ENCODE results near the gene RASA4.
"Not testable (repeated sequence)": the region's sequence is repeated elsewhere in the genome, so short reads cannot be mapped to it uniquely, and the experiment has no call there.

RASA4 gene

DNA sequence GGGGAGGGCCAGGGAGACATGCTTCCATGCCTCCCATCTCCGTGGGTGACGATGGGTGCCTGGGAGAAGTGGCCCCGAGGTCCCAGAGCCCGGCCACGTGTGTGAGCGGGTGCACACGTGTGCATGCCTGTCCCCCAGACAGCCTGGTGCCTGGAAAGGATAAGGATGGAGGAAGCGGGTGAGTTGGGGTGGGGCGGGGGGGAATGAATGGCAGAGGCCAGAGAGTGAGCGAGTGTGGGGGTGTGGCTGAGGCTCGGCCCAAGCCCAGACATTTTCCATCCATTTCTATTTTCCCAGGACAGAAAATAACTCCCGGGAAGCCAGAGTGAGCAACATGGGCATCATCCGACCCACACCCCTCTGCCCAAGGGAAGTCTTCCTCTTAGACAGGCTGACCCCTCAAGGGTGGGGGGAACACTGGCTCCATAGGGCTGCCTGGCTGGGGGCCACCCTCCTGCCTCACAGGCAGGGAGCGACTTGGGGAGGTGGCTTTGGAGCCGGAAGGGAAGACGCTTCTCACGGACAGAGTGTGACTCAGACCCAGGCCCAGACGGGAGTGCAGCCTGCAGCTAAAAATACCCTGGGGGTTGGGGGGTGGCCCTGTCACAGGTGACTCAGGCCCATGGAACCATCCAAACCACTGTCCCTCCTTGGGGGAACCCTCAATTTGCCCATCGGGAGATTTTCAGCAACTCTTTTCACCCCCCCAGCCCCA, 12.0 kb downstream of the RASA4 start:
- not testable (repeated sequence) for DNase-seq

- not testable (repeated sequence) for DNase-seq
Measured at GRCh38 chr7:102602317-102602716, 14.2 kb downstream of the RASA4 start.

GRCh38 chr7:102599699-102600098, 16.9 kb downstream of the RASA4 start:
- not testable (repeated sequence) for DNase-seq

DNA sequence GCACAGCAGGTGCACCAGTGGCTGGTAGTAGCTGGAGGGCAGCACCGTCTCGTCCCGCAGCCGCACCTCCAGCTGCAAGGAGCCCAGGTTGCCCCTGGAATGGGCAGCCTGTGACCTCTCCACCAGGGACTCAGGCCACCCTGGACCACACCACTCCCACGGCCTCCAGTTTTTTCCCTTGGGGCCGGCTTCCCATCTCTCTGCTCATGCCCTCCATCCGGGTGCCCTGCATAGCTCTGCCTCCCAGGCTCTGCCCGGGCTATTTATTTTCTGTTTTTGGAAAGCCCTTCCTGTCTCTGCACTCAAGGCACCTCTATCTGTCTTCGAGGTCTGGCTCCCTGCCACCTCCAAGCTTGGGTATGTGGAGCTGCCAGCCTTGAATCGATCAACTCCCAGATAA, 20.5 kb downstream of the RASA4 start:
- not testable (repeated sequence) for DNase-seq

GRCh38 chr7:102593637-102594334, 22.8 kb downstream of the RASA4 start:
- not testable (repeated sequence) for DNase-seq

- not testable (repeated sequence) for DNase-seq
Measured at GRCh38 chr7:102592477-102593019, 24.0 kb downstream of the RASA4 start.

GRCh38 chr7:102589857-102590256, 26.7 kb downstream of the RASA4 start:
- not testable (repeated sequence) for DNase-seq

DNA sequence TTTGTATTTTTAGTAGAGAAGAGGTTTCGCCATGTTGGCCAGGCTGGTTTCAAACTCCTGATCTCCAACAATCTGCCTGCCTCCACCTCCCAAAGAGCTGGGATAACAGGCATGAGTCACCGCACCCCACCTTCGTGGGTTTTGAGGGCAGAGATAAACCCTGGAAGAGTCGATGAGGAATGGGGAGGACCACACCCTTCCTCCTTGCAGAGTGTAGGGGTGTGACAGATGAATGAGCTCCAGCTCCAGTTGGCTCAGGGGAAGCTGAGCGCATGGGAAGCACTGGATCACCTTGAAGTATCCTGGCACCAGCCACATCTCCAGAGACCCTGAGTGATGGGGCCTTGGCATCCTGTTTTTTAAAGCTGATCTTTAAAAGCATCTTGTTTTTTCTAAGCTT, 33.1 kb downstream of the RASA4 start:
- not testable (repeated sequence) for DNase-seq

DNA sequence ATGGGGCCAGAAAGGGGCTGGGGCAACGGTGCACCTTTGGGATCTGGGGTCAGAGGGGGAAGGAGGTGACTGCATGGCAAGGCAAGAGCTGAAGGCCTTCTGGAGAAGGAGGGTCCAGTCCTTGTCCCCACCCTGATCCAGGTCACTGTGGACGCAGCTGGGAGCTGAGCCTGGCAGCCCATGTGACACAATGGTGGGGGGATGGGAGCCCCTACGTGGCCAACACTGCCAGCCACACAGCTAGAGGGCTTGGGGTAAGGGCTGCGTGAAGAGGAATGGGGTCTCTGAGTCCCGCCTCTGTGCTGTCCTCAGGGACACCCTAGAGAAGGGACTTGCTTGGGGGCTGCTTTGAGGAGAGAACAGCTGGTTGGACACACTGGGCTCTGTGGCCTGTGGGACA, 34.8 kb downstream of the RASA4 start:
- DNase-seq, result not testable (repeated sequence)

DNA sequence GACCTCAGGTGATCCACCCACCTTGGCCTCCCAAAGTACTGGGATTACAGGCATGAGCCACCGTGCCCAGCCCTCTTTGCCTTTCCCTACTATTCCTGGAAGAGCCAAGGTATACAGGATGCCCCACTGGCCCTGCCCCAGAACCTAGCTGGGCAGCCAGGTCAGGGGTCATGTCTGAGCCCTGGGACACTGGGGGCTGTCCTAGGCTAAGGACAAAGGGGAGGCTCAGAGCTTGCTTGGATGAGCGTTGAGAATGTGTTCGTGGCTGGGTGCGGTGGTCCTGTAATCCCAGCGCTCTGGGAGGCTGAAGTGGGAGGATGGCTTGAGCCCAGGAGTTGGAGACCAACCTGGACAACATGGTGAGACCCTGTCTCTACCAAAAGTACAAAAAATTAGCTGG, 38.1 kb downstream of the RASA4 start:
- DNase-seq, result not testable (repeated sequence)

DNA sequence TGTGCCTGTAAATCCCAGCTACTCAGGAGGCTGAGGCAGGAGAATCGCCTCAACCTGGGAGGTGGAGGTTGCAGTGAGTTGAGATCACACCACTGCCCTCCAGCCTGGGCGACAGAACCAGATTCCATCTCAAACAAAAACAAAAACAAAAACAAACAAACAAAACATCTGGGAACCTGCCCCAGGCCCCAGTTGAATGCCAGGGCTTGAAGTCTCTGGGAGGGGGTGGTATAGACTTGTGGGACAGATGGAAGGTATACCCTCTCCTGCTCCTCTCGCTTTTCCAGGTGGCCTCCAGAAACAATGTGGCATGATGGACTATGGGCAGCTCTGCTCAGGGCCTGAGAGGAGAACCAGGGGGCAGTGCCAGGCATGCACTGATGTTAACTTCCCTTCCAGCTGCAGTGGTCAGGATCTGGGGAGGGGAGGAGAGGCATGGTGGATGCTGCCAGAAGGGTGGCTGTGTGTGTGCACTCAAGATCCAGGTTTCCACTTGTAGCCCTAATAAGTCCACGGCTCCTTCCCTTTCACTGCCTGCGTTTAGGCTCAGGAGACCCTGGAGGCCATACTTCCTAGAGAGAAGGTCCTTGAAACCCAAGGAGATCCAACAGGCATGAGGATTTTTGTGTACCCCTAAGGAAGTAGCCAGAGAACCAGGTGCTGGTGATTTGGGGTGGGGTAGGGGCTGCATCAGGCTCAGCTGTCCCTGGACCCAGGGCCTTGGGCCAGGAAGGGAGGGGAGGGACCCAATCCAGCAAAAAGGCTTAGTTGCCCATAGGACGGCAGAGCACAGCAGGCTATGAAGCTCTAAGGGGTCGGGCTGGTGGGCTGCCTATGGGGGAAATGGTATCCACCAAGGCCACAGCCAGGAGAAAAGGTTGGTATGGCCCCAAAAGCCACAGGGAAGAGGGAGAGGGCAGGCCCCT, 39.0 kb downstream of the RASA4 start:
- not testable (repeated sequence) for DNase-seq

DNA sequence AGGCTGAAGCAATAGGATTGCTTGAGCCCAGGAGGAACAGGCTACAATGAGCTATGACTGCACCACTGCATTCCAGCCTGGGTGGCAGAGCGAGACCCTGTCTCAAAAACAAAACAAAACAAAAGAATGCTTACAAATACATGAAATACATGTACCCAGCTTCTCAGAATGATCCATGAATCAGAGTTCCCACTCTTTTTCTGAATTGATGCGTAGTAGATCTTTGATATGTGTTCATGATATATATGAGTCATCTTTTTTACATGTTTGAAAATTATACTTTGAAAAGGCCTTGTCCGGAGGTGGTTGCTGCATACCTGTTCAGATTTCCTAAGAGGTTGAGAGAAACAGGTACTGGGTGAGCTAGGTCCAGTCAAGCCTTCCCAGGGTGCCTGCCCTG, 40.2 kb downstream of the RASA4 start:
- not testable (repeated sequence) for DNase-seq

- not testable (repeated sequence) for DNase-seq
Measured at GRCh38 chr7:102574607-102575006, 41.9 kb downstream of the RASA4 start.

GRCh38 chr7:102572261-102573239, 44.0 kb downstream of the RASA4 start, which contains the start of gene POLR2J3:
POLR2J3 (minus strand) TSS chr7:102572583; CDS start chr7:102572521, 62 bp downstream.
- DNase-seq, result not testable (repeated sequence)

DNA sequence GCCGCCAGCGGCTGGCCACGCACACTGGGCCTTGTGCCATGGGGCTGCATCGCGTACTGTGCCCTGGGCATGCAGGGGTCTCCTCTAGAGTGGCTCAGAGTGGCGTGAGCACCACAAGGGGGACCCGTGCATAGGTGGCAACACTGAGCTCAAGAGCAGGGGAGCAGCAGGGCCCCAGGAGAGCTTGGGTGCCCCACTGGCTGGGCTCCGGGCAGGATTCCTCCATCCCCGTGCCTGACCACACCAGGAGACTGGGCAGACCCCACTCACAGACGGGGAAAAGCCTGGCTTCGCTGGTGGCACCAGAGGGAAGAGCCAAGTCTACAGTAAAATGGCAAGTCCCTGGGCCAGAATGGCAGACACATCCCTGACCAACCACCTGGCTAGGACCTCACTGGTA, 47.9 kb downstream of the RASA4 start:
- DNase-seq, result not testable (repeated sequence)

DNA sequence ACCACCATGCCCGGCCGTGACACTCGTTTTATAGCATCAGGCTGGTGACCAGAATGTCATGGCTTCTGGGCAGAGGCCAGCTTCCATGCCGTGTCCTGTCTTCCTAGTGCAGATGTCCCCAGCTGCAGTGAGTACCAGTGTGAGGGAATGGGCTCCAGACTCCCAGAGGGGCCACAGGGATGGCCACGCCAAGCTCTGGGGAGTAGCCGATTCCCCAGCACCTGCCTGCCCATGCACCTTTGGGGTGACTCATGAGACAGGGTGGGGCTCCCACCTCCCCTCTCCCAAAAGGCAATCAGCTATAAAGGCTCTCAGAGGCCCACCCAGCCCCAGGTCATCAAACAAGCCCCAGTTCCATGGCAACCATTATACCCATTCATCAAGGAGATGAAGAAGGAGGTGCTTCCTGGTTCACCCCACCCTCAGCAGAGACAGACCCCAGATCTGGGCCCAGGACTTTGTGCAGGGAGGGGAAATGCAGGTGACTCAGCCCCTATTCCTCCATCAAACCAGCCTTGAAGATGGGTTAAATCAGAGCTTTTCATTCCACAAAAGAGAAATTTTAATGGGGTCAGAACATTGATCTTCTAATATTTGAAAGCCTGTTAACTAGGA, 65.6 kb downstream of the RASA4 start, which contains the start of gene SPDYE2:
SPDYE2 (plus strand) TSS at position 419 of the 615 bp plus-strand sequence. CDS start 2,030 bp downstream, outside the sequence.
- not testable (repeated sequence) for DNase-seq

DNA sequence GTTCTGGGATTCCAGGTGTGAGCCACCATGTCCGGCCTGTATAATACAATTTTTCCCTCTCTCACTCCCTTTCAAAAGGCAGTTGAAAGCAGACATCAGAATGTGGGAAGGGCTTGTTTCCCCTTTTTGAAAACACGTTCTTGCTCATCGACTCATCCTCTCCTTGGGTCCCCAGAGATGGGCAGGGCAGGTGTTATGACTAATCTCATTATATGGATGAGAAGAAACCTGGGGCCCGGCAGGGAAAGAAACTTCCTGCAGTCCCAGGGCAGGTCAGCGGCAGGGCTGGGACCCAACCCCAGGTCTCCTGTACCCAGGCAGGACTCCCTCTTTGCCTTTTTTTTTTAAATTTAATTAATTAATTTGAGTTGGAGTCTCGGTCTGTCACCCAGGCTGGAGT, 70.2 kb downstream of the RASA4 start:
- not testable (repeated sequence) for DNase-seq

DNA sequence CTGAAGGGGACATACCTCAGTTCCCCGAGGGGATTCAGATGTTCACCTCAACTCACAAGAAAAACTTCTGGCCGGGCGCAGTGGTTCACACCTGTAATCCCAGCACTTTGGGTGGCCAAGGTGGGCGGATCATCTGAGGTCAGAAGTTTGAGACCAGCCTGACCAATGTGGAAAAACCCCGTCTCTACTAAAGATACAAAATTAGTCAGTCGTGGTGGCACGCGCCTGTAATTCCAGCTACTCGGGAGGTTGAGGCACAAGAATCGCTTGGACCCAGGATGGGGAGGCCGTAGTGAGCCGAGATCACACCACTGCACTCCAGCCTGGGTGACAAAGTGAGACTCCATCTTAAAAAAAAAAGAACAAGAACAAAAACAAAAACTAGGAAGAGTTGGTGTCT, 71.3 kb downstream of the RASA4 start:
- DNase-seq, result not testable (repeated sequence)

DNA sequence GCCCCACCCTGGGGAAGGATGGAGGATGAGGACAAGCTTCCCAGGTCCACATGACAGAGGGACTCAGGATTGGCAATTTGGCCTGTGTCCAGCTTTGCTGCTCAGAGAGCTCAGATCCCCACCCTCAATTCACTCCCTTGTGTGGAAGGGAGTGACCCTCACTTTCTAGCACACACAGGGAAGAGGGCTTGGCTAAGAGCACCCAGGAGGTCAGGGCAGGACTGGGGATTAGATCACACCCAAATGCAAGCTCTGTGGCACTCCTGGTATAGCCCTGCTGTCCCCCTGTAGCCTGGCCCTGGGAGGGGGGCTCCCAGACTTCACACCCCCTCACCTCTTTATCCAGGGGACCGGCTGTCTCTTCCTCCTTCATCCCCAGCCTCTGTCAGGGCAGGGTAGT, 72.2 kb downstream of the RASA4 start:
- DNase-seq, result not testable (repeated sequence)

- DNase-seq, result not testable (repeated sequence)
Measured at GRCh38 chr7:102543596-102543995, 73.0 kb downstream of the RASA4 start, which contains the start of gene UPK3BL2. UPK3BL2 (minus strand) TSS chr7:102543696; CDS start chr7:102543636, 60 bp downstream.

GRCh38 chr7:102542771-102543170, 73.8 kb downstream of the RASA4 start:
- DNase-seq, result not testable (repeated sequence)
